HEK293 (cell line): Measurements from ENCODE around the gene STING1.

ENCODE experiments used
- ATF2 ChIP-seq: fragments of 450-650 bp; formaldehyde crosslinking; IDR thresholded peaks from 2 replicates; pipeline ENCODE4 v1.5.1; 2016; ENCODE audit warnings: missing biosample characterization, missing genetic modification characterization, low read depth
- EGR2 ChIP-seq: fragments of 450-650 bp; formaldehyde crosslinking; IDR thresholded peaks from 2 replicates; pipeline ENCODE4 v1.5.1; 2016; ENCODE audit warnings: low read depth, missing biosample characterization, missing genetic modification characterization
- TSHZ1 ChIP-seq: fragments of 450-650 bp; formaldehyde crosslinking; IDR thresholded peaks from 2 replicates; pipeline ENCODE4 v1.5.1; 2016; ENCODE audit warnings: missing biosample characterization, missing genetic modification characterization, borderline replicate concordance
- WT1 ChIP-seq: fragments of 450-650 bp; formaldehyde crosslinking; IDR thresholded peaks from 2 replicates; pipeline ENCODE4 v1.5.1; 2016; ENCODE audit warnings: missing biosample characterization, missing genetic modification characterization
- ZBTB10 ChIP-seq: fragments of 450-650 bp; formaldehyde crosslinking; IDR thresholded peaks from 2 replicates; pipeline ENCODE4 v1.5.1; 2016; ENCODE audit warnings: missing biosample characterization, missing genetic modification characterization
- ZBTB17 ChIP-seq: fragments of 450-650 bp; formaldehyde crosslinking; IDR thresholded peaks from 2 replicates; pipeline ENCODE4 v1.5.1; 2016; ENCODE audit warnings: missing biosample characterization, missing genetic modification characterization
- ZBTB8A ChIP-seq: fragments of 450-650 bp; formaldehyde crosslinking; IDR thresholded peaks from 2 replicates; pipeline ENCODE4 v1.5.1; 2016; ENCODE audit warnings: missing biosample characterization, missing genetic modification characterization
- ZEB2 ChIP-seq: fragments of 450-650 bp; formaldehyde crosslinking; IDR thresholded peaks from 2 replicates; pipeline ENCODE4 v1.5.1; 2016; ENCODE audit warnings: missing biosample characterization, missing genetic modification characterization
- ZNF146 ChIP-seq: fragments of 450-650 bp; formaldehyde crosslinking; IDR thresholded peaks from 2 replicates; pipeline ENCODE4 v1.5.1; 2016; ENCODE audit warnings: missing biosample characterization, missing genetic modification characterization
- ZNF157 ChIP-seq: fragments of 450-650 bp; formaldehyde crosslinking; IDR thresholded peaks from 2 replicates; pipeline ENCODE4 v1.5.1; 2016; ENCODE audit warnings: missing biosample characterization, missing genetic modification characterization
- ZNF341 ChIP-seq: fragments of 450-650 bp; formaldehyde crosslinking; IDR thresholded peaks from 2 replicates; pipeline ENCODE4; 2016; ENCODE audit warnings: low read depth, missing biosample characterization, missing genetic modification characterization
- ZNF510 ChIP-seq: fragments of 450-650 bp; formaldehyde crosslinking; IDR thresholded peaks from 2 replicates; pipeline ENCODE4 v1.5.1; 2018; ENCODE audit warnings: mild to moderate bottlenecking, missing genetic modification characterization, missing biosample characterization; ENCODE audit not compliant: insufficient replicate concordance
- ZNF544 ChIP-seq: fragments of 450-650 bp; formaldehyde crosslinking; IDR thresholded peaks from 2 replicates; pipeline ENCODE4 v1.5.0; 2017; ENCODE audit warnings: missing biosample characterization, missing genetic modification characterization
- ZNF560 ChIP-seq: fragments of 450-650 bp; formaldehyde crosslinking; IDR thresholded peaks from 2 replicates; pipeline ENCODE4 v1.5.1; 2017; ENCODE audit warnings: missing biosample characterization, missing genetic modification characterization, borderline replicate concordance
- ZNF621 ChIP-seq: fragments of 450-650 bp; formaldehyde crosslinking; IDR thresholded peaks from 2 replicates; pipeline ENCODE4 v1.5.1; 2017; ENCODE audit warnings: missing biosample characterization, missing genetic modification characterization
- ZNF776 ChIP-seq: fragments of 450-650 bp; formaldehyde crosslinking; IDR thresholded peaks from 2 replicates; pipeline ENCODE4 v1.5.0; 2017; ENCODE audit warnings: missing biosample characterization, missing genetic modification characterization, borderline replicate concordance
- TF ChIP-seq, protein P1 (sequence below): fragments of 450-650 bp; formaldehyde crosslinking; IDR thresholded peaks from 2 replicates; pipeline ENCODE4 v1.5.1; 2016; ENCODE audit warnings: missing biosample characterization, missing genetic modification characterization

STING1 gene

GRCh38 chr5:139439013-139439903 is 43.3 kb downstream of the STING1 start, which contains the start of gene DNAJC18 (continued):
- TF ChIP-seq, protein P1, sequence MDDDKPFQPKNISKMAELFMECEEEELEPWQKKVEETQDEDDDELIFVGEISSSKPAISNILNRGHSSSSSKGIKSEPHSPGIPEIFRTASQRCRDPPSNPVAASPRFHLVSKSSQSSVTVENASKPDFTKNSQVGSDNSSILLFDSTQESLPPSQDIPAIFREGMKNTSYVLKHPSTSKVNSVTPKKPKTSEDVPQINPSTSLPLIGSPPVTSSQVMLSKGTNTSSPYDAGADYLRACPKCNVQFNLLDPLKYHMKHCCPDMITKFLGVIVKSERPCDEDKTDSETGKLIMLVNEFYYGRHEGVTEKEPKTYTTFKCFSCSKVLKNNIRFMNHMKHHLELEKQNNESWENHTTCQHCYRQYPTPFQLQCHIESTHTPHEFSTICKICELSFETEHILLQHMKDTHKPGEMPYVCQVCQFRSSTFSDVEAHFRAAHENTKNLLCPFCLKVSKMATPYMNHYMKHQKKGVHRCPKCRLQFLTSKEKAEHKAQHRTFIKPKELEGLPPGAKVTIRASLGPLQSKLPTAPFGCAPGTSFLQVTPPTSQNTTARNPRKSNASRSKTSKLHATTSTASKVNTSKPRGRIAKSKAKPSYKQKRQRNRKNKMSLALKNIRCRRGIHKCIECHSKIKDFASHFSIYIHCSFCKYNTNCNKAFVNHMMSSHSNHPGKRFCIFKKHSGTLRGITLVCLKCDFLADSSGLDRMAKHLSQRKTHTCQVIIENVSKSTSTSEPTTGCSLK (tag by site-specific recombination): no peak
- TF ChIP-seq ZNF157 (tag by site-specific recombination): no peak
- TF ChIP-seq EGR2 (tag by site-specific recombination): peak; percentile 92
- no peak for TF ChIP-seq ZNF776
- no peak for TF ChIP-seq ZNF544 (tag by site-specific recombination)
- TF ChIP-seq ZNF560: no peak
- TF ChIP-seq ZNF146 (tag by site-specific recombination): no peak
- TF ChIP-seq ATF2 (tag by site-specific recombination): no peak
- peak; percentile 82 for TF ChIP-seq WT1 (tag by site-specific recombination)
- peak; percentile 58; the same call in 1 of the 2 replicates for TF ChIP-seq TSHZ1 (tag by site-specific recombination)
- peak; percentile 100 for TF ChIP-seq ZBTB17
- peak; percentile 93 for TF ChIP-seq ZNF341 (tag by site-specific recombination)
- no peak for TF ChIP-seq ZNF510 (tag by site-specific recombination)
- no peak for TF ChIP-seq ZNF621
- peak; percentile 72 for TF ChIP-seq ZBTB8A (tag by site-specific recombination)
- peak; percentile 95 for TF ChIP-seq ZEB2 (tag by site-specific recombination)
- peak; percentile 97 for TF ChIP-seq ZBTB10 (tag by site-specific recombination)
